Measurements from ENCODE around the gene HECTD4. TPM values are rescaled to one million over a fixed set of nuclear protein-coding genes. Genes with fewer than 3 reads are reported as not detected.

The HECTD4 gene
- total RNA-seq, 1 experiment from 2014 or later: 65.7 TPM

DNA sequence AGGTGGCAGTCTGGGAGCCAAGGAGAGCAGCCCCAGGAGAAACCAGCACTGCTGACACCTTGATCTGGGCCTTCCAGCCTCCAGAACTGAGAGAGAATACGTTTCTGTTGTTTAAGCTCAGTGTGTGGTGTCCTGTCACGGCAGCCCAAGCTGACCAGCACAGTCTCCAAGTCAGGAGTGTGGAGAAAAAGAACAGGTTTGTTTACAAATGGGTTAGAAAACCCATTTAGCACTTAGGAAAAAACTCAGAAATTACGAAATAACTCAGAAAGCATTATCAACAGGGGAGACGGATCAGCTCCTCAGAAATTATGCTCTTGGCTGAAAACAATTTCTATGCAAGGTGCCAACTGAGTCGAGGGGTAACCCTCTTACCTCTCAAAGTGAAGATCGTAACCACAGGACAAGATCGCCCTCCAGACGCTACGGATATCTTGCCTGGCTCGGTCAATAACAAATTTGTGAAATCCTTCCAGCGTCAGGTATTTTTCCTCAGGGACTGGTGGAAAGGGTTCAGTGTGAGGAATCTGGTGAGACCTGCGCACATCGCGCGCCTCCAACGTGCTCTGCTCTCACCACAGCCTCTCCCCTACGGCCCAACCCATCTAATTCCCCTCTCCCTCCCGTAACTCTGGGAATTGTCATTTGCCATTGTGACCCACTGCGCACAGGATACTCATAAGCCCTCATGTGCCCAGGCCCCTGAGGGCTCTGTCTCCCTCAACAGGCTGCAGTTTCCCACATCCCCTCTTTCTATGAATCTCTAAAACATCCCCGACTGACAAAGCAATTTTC is 206.7 kb downstream of the HECTD4 start:
- Mint-ChIP-seq H3K27me3 (ENCODE audit: unreplicated experiment) (no peaks in the 10 kb centered on the region), H3K27ac (ENCODE audit: unreplicated experiment) (no peak overlapping the region), H3K9me3 (ENCODE audit: low read depth, unreplicated experiment) (no peaks in the 10 kb centered on the region), H3K4me1 (ENCODE audit: low read depth, unreplicated experiment) (no peaks in the 10 kb centered on the region), H3K4me3 (ENCODE audit: low read depth, unreplicated experiment) (no peak overlapping the region), H3K36me3 (ENCODE audit: insufficient read depth, unreplicated experiment) (peaks cover 38% of the 10 kb centered on the region)
- no peak for DNase-seq
- no TSS peak for BruUV-seq (replicated peaks)
- intact Hi-C loops (cut with micrococcal nuclease; ENCODE audit: unreplicated experiment): no loop called here
- CTCF ChIA-PET: no interaction called here
- TF ChIP-seq, protein P1, sequence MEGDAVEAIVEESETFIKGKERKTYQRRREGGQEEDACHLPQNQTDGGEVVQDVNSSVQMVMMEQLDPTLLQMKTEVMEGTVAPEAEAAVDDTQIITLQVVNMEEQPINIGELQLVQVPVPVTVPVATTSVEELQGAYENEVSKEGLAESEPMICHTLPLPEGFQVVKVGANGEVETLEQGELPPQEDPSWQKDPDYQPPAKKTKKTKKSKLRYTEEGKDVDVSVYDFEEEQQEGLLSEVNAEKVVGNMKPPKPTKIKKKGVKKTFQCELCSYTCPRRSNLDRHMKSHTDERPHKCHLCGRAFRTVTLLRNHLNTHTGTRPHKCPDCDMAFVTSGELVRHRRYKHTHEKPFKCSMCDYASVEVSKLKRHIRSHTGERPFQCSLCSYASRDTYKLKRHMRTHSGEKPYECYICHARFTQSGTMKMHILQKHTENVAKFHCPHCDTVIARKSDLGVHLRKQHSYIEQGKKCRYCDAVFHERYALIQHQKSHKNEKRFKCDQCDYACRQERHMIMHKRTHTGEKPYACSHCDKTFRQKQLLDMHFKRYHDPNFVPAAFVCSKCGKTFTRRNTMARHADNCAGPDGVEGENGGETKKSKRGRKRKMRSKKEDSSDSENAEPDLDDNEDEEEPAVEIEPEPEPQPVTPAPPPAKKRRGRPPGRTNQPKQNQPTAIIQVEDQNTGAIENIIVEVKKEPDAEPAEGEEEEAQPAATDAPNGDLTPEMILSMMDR (IDR thresholded peaks at IDR 0.05; ENCODE audit: unreplicated experiment): no peak

DNA sequence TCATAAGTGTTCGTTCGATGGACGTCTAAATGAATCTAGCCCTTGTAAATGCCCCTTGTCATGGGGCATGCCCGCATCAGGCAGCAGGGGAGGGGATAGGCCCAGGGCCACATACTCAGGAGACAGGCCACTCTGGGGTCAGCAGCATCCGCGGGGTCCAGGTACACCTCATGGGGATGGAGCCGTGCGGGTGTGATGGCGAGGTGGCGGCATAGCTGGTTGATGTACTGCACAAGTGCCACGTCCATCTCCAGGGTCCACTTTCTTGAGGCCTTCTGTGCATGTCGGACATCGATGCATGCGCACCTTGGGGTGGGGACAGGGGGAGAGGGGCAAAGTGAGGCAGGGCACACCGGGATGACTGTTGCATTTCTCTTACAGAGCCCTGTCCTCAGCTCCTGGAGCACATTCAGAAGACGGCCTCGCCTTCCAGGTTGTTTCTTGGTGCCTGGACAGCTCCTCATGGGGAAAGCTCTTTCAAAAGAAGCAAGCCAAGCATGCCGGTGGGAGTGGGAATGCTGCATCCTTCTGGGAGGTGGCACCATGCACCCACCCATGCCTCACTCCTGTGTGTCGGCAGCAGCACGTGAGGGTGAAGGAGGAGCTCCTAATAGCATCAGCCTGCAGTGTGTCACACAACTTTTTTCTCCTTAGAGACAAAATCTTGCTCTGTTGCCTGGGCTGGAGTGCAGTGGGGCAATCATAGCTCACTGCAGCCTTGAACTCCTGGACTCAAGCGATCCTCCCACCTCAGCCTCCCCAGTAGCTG is 209.5 kb downstream of the HECTD4 start:
- TF ChIP-seq, protein P1 (IDR thresholded peaks at IDR 0.05; ENCODE audit: unreplicated experiment): no peak
- Mint-ChIP-seq H3K27ac (ENCODE audit: unreplicated experiment) (no peak overlapping the region), H3K27me3 (ENCODE audit: unreplicated experiment) (no peaks in the 10 kb centered on the region), H3K4me1 (ENCODE audit: low read depth, unreplicated experiment) (no peaks in the 10 kb centered on the region), H3K9me3 (ENCODE audit: low read depth, unreplicated experiment) (no peaks in the 10 kb centered on the region), H3K4me3 (ENCODE audit: low read depth, unreplicated experiment) (no peak overlapping the region), H3K36me3 (ENCODE audit: insufficient read depth, unreplicated experiment) (peaks cover 51% of the 10 kb centered on the region)
- no TSS peak for BruUV-seq (replicated peaks)
- CTCF ChIA-PET: interaction anchor here (0.6 kb wide), 1 partner anchor 228 kb away, joined by 7 read pairs; no protein-coding TSS in a partner anchor
- intact Hi-C loops (cut with micrococcal nuclease; ENCODE audit: unreplicated experiment): no loop called here
- DNase-seq: no peak

DNA sequence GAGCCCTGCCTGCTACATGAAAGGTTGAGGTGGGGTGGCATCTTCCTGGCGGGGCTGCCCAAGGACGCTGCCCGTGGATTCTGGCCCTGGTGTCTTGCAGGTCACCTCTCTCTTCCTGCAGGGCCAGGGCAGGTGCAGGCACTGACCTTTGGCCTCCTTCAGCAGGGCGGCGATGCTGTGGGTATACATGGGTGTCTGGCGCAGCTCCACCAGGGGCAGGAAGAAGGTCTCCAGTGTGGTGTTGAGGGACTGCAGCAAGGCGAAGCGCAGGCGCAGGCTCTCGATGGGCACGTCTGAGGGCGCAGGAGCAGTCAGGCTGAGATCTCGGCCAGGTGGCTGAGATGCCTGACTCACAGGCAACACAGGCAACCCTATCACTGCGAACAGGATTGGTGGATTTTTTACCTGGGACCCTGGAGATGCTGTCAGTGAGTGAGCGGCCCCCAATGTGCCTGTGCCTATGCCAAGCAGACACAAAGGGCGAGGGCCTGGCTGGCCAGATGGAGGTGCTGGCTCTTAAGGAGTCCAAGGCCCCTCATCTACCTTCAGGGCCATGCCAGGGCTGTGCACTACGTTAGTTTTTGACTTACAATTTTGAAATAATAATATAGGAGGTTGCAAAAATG is 211.1 kb downstream of the HECTD4 start:
- TF ChIP-seq, protein P1 (IDR thresholded peaks at IDR 0.05; ENCODE audit: unreplicated experiment): no peak
- CTCF ChIA-PET: no interaction called here
- Mint-ChIP-seq H3K27me3 (ENCODE audit: unreplicated experiment) (no peaks in the 10 kb centered on the region), H3K9me3 (ENCODE audit: low read depth, unreplicated experiment) (no peaks in the 10 kb centered on the region), H3K4me3 (ENCODE audit: low read depth, unreplicated experiment) (no peak overlapping the region), H3K27ac (ENCODE audit: unreplicated experiment) (no peak overlapping the region), H3K36me3 (ENCODE audit: insufficient read depth, unreplicated experiment) (peaks cover 49% of the 10 kb centered on the region), H3K4me1 (ENCODE audit: low read depth, unreplicated experiment) (no peaks in the 10 kb centered on the region)
- DNase-seq: no peak
- intact Hi-C loops (cut with micrococcal nuclease; ENCODE audit: unreplicated experiment): no loop called here
- no TSS peak for BruUV-seq (replicated peaks)

DNA sequence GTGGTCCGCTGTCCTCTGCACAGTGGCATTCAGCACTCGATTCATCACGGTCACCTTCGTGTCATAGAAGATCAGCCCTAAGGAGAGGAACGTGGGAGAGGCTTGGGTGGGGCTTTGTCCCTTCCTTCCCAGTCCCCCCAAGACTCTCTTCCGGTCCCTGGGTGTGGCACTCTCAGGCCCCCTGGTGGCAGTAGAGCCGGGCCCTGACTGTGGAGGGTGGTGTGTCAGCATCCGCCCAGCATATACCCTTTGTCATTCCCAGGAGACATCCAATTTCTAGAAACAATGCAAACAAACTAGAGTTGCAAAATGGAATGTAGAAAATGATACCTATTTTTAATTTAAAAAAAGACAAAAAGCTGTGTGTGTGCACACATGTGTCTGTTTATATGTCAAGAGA is 211.9 kb downstream of the HECTD4 start:
- Mint-ChIP-seq H3K27me3 (ENCODE audit: unreplicated experiment) (no peaks in the 10 kb centered on the region), H3K4me3 (ENCODE audit: low read depth, unreplicated experiment) (no peak overlapping the region), H3K4me1 (ENCODE audit: low read depth, unreplicated experiment) (no peaks in the 10 kb centered on the region), H3K36me3 (ENCODE audit: insufficient read depth, unreplicated experiment) (peaks cover 54% of the 10 kb centered on the region), H3K27ac (ENCODE audit: unreplicated experiment) (peak overlapping the region; percentile 43), H3K9me3 (ENCODE audit: low read depth, unreplicated experiment) (no peaks in the 10 kb centered on the region)
- intact Hi-C loops (cut with micrococcal nuclease; ENCODE audit: unreplicated experiment): no loop called here
- CTCF ChIA-PET: no interaction called here
- no TSS peak for BruUV-seq (replicated peaks)
- peak; percentile 50 for DNase-seq
- TF ChIP-seq, protein P1 (IDR thresholded peaks at IDR 0.05; ENCODE audit: unreplicated experiment): peak; percentile 56

All from Calu3 (cell line).